OCI-LY3 (cell line): Measurements from ENCODE around the gene TK2.

Experiments
- H2AFZ ChIP-seq: fragments of 200-600, 300-600 bp; shearing (Covaris generic); 2 replicates; pipeline ENCODE4 v1.6.0; 2014; ENCODE audit warnings: antibody characterized with exemption, low read depth, low read length
- H3K27ac ChIP-seq: fragments of 200-600, 300-600 bp; sonication (generic); 2 replicates; pipeline ENCODE4 v1.5.1; 2014; ENCODE audit warnings: mild to moderate bottlenecking, low read length, moderate library complexity, mixed read lengths
- H3K27me3 ChIP-seq: fragments of 200-600, 300-600 bp; sonication (generic); 2 replicates; pipeline ENCODE4 v1.6.1; 2014; ENCODE audit warnings: low read depth, low read length, mixed read lengths
- H3K36me3 ChIP-seq: fragments of 200-600, 300-600 bp; sonication (generic); replicated peaks from 2 replicates; pipeline ENCODE3; 2014; ENCODE audit warnings: low read depth, low read length, mixed read lengths
- H3K4me1 ChIP-seq: fragments of 300-600, 200-600 bp; sonication (generic); 2 replicates; pipeline ENCODE4 v1.6.1; 2014; ENCODE audit warnings: low read length, mixed read lengths
- H3K4me2 ChIP-seq: fragments of 200-600, 300-600 bp; sonication (generic); 2 replicates; pipeline ENCODE4 v1.6.1; 2014; ENCODE audit warnings: low read length, mixed read lengths
- H3K4me3 ChIP-seq: fragments of 300-600, 200-600 bp; sonication (generic); 2 replicates; pipeline ENCODE4 v1.5.1; 2014; ENCODE audit warnings: antibody characterized with exemption, mild to moderate bottlenecking, low read length, moderate library complexity
- H3K79me2 ChIP-seq: fragments of 300-600, 200-600 bp; shearing (Covaris generic); 2 replicates; pipeline ENCODE4 v1.6.1; 2014; ENCODE audit warnings: mild to moderate bottlenecking, low read length, mixed read lengths
- H3K9ac ChIP-seq: fragments of 300-600, 200-600 bp; shearing (Covaris generic); 2 replicates; pipeline ENCODE4 v1.6.0; 2014; ENCODE audit warnings: mild to moderate bottlenecking, low read length, moderate library complexity
- H3K9me3 ChIP-seq: fragments of 200-600, 300-600 bp; shearing (Covaris generic); 2 replicates; pipeline ENCODE4 v1.6.1; 2014; ENCODE audit warnings: low read length, mixed read lengths; ENCODE audit not compliant: insufficient read depth
- H4K20me1 ChIP-seq: fragments of 200-600, 300-600 bp; sonication (generic); 2 replicates; pipeline ENCODE4 v1.6.1; 2016; ENCODE audit warnings: low read length, mixed read lengths; ENCODE audit not compliant: insufficient read depth
- CTCF ChIP-seq: fragments of 200-600, 300-600 bp; sonication (generic); IDR thresholded peaks from 2 replicates; pipeline ENCODE4 v1.5.1; 2014; ENCODE audit warnings: antibody characterized with exemption, low read length, low read depth
- EZH2phosphoT487 ChIP-seq: fragments of 200-600 bp; shearing (Covaris generic); IDR thresholded peaks from 2 replicates; pipeline ENCODE4 v1.6.1; 2018; ENCODE audit warnings: antibody characterized with exemption, mixed run types, low read depth

Gene TK2

GRCh38 chr16:66551788-66552285 lies 1.9 kb upstream of the TK2 start:
- H3K9ac ChIP-seq = peak overlapping the region; percentile 82
- no peaks in the 10 kb centered on the region for H4K20me1 ChIP-seq
- H3K4me2 ChIP-seq = peak overlapping the region; percentile 93
- H3K27me3 ChIP-seq = no peaks in the 10 kb centered on the region
- H3K79me2 ChIP-seq = peaks cover 11% of the 10 kb centered on the region
- H3K36me3 ChIP-seq = peaks cover 12% of the 10 kb centered on the region
- H3K4me1 ChIP-seq = peaks cover 36% of the 10 kb centered on the region
- TF ChIP-seq EZH2phosphoT487 (no peak), CTCF (no peak)
- peak overlapping the region; percentile 56 for H3K27ac ChIP-seq
- peak overlapping the region; percentile 84 for H3K4me3 ChIP-seq
- H3K9me3 ChIP-seq = no peaks in the 10 kb centered on the region
- H2AFZ ChIP-seq = peak overlapping the region; percentile 71

- peak overlapping the region; percentile 84 for H3K4me3 ChIP-seq
- H3K4me1 ChIP-seq = peaks cover 37% of the 10 kb centered on the region
- peak overlapping the region; percentile 56 for H3K27ac ChIP-seq
- H3K27me3 ChIP-seq = no peaks in the 10 kb centered on the region
- H3K9ac ChIP-seq = peak overlapping the region; percentile 82; the same call in 1 of the 2 replicates
- H3K79me2 ChIP-seq = peaks cover 11% of the 10 kb centered on the region
- peak overlapping the region; percentile 71 for H2AFZ ChIP-seq
- no peaks in the 10 kb centered on the region for H4K20me1 ChIP-seq
- no peak for TF ChIP-seq CTCF
- H3K36me3 ChIP-seq = peaks cover 12% of the 10 kb centered on the region
- no peaks in the 10 kb centered on the region for H3K9me3 ChIP-seq
- peak overlapping the region; percentile 93 for H3K4me2 ChIP-seq
These were observed 1.4 kb upstream of the TK2 start for GRCh38 chr16:66551348-66551759.

- Histone ChIP-seq H2AFZ (0 out of 2 replicates have a peak overlapping the region, but pooled peaks have one; percentile 81), H3K9me3 (no peaks in the 10 kb centered on the region), H3K36me3 (peaks cover 7% of the 10 kb centered on the region), H3K4me1 (peaks cover 39% of the 10 kb centered on the region), H3K4me2 (peak overlapping the region; percentile 96), H3K9ac (peak overlapping the region; percentile 83; the same call in 1 of the 2 replicates), H4K20me1 (no peaks in the 10 kb centered on the region), H3K27me3 (no peaks in the 10 kb centered on the region), H3K79me2 (peaks cover 9% of the 10 kb centered on the region), H3K4me3 (peak overlapping the region; percentile 86), H3K27ac (no peak overlapping the region)
- TF ChIP-seq EZH2phosphoT487 (no peak), CTCF (no peak)
These were observed 1.1 kb downstream of the TK2 start for GRCh38 chr16:66548868-66549267.

GRCh38 chr16:66548068-66548467 lies 1.9 kb downstream of the TK2 start:
- H3K27ac ChIP-seq = no peak overlapping the region
- H3K4me1 ChIP-seq = peaks cover 32% of the 10 kb centered on the region
- no peaks in the 10 kb centered on the region for H3K27me3 ChIP-seq
- no peak overlapping the region for H2AFZ ChIP-seq
- no peaks in the 10 kb centered on the region for H3K36me3 ChIP-seq
- no peaks in the 10 kb centered on the region for H4K20me1 ChIP-seq
- H3K79me2 ChIP-seq = peaks cover under 1% of the 10 kb centered on the region; the same call in 1 of the 2 replicates
- no peak overlapping the region for H3K9ac ChIP-seq
- H3K9me3 ChIP-seq = no peaks in the 10 kb centered on the region
- TF ChIP-seq EZH2phosphoT487 = no peak
- no peak for TF ChIP-seq CTCF
- no peak overlapping the region for H3K4me3 ChIP-seq
- H3K4me2 ChIP-seq = no peak overlapping the region
